OCI-LY1 (cell line): Measurements from ENCODE around the gene TLK2.

Experiments used
- CTCF ChIP-seq: fragments of 200-600 bp; sonication (generic), shearing (Covaris generic); IDR thresholded peaks from 2 replicates; pipeline ENCODE4 v1.5.1; 2017; ENCODE audit warnings: mild to moderate bottlenecking, antibody characterized with exemption, low read length, moderate library complexity, mixed read lengths
- EZH2 ChIP-seq: fragments of 200-600 bp; sonication (generic), shearing (Covaris generic); IDR thresholded peaks from 2 replicates; pipeline ENCODE4 v1.8.0; 2017; ENCODE audit warnings: borderline replicate concordance, mixed run types, mild to moderate bottlenecking, antibody characterized with exemption, low read length, moderate library complexity, mixed read lengths

- TF ChIP-seq CTCF (no peak), EZH2 (no peak)
Measured at GRCh38 chr17:62662855-62663254, 184.2 kb downstream of the TLK2 start.
